PFSK-1 (cell line): ENCODE results near the gene FAM174C.

Source experiments
- POLR2AphosphoS5 ChIP-seq: IDR thresholded peaks from 2 replicates; pipeline ENCODE4 v1.6.1; 2012; ENCODE audit warnings: low read depth, mild to moderate bottlenecking, control low read depth, low read length, moderate library complexity
- TAF1 ChIP-seq: IDR thresholded peaks from 2 replicates; pipeline ENCODE4 v1.6.1; 2012; ENCODE audit warnings: low read length, control low read depth, borderline replicate concordance; ENCODE audit not compliant: insufficient read depth

GRCh38 chr19:1284979-1285736 is 9.8 kb downstream of the FAM174C start:
- TF ChIP-seq POLR2AphosphoS5 (no peak), TAF1 (no peak)
